ENCODE data around the gene IGFLR1. TPM values are rescaled to one million over a fixed set of nuclear protein-coding genes. Genes with fewer than 3 reads are reported as not detected.

Gene IGFLR1
- polyA plus RNA-seq, 1 donor from 2014 or later, result 4.6 TPM

DNA sequence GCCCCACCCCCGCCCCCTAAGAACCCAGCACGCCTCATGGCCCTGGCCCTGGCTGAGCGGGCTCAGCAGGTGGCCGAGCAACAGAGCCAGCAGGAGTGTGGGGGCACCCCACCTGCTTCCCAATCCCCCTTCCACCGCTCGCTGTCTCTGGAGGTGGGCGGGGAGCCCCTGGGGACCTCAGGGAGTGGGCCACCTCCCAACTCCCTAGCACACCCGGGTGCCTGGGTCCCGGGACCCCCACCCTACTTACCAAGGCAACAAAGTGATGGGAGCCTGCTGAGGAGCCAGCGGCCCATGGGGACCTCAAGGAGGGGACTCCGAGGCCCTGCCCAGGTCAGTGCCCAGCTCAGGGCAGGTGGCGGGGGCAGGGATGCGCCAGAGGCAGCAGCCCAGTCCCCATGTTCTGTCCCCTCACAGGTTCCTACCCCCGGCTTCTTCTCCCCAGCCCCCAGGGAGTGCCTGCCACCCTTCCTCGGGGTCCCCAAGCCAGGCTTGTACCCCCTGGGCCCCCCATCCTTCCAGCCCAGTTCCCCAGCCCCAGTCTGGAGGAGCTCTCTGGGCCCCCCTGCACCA, 45.1 kb upstream of the IGFLR1 start:
- H3F3A ChIP-seq (ENCODE audit: insufficient read depth, low read length, poor library complexity, severe bottlenecking), result no peaks in the 10 kb centered on the region
- H3K9ac ChIP-seq (ENCODE audit: low read length), result no peak overlapping the region
- no peaks in the 10 kb centered on the region for H3K9me3 ChIP-seq (ENCODE audit: low read length)
- no peaks in the 10 kb centered on the region for H3K36me3 ChIP-seq (ENCODE audit: insufficient read depth, low read length)
- H2AFZ ChIP-seq (ENCODE audit: low read depth, low read length), result no peak overlapping the region
- no peak overlapping the region for H3K27ac ChIP-seq (ENCODE audit: low read length)
- H3K27me3 ChIP-seq (ENCODE audit: insufficient read depth, low read depth, low read length), result no peaks in the 10 kb centered on the region
- H4K20me1 ChIP-seq (ENCODE audit: insufficient read depth), result no peaks in the 10 kb centered on the region
- TF ChIP-seq MXI1 (conservative IDR thresholded peaks at IDR 0.05; ENCODE audit: poor library complexity, severe bottlenecking), result no peak
- H3K4me2 ChIP-seq (ENCODE audit: low read length), result no peak overlapping the region
- H3K79me2 ChIP-seq (replicated peaks; ENCODE audit: insufficient read depth, low read length), result no peaks in the 10 kb centered on the region
- H3K4me3 ChIP-seq (ENCODE audit: low read length), result no peak overlapping the region
- no peaks in the 10 kb centered on the region for H3K9me2 ChIP-seq (ENCODE audit: insufficient read depth, low read length)

GRCh38 chr19:35786299-35787160, 44.3 kb upstream of the IGFLR1 start:
- no peaks in the 10 kb centered on the region for H3K27me3 ChIP-seq (ENCODE audit: insufficient read depth, low read depth, low read length)
- no peaks in the 10 kb centered on the region for H3K36me3 ChIP-seq (ENCODE audit: insufficient read depth, low read length)
- TF ChIP-seq EZH2 (IDR thresholded peaks at IDR 0.05; ENCODE audit: borderline replicate concordance, insufficient read depth, low read length, poor library complexity, severe bottlenecking) (no peak), MXI1 (conservative IDR thresholded peaks at IDR 0.05; ENCODE audit: poor library complexity, severe bottlenecking) (no peak), RAD21 (conservative IDR thresholded peaks at IDR 0.05) (no peak), EP300 (conservative IDR thresholded peaks at IDR 0.05; ENCODE audit: poor library complexity, severe bottlenecking) (no peak), POLR2AphosphoS5 (IDR thresholded peaks at IDR 0.05) (no peak), SMC3 (conservative IDR thresholded peaks at IDR 0.05; ENCODE audit: poor library complexity) (no peak), CTCF (IDR thresholded peaks at IDR 0.05; ENCODE audit: poor library complexity, severe bottlenecking) (no peak), TAF1 (IDR thresholded peaks at IDR 0.05; ENCODE audit: low read depth) (no peak)
- TF ChIP-seq, protein P1, sequence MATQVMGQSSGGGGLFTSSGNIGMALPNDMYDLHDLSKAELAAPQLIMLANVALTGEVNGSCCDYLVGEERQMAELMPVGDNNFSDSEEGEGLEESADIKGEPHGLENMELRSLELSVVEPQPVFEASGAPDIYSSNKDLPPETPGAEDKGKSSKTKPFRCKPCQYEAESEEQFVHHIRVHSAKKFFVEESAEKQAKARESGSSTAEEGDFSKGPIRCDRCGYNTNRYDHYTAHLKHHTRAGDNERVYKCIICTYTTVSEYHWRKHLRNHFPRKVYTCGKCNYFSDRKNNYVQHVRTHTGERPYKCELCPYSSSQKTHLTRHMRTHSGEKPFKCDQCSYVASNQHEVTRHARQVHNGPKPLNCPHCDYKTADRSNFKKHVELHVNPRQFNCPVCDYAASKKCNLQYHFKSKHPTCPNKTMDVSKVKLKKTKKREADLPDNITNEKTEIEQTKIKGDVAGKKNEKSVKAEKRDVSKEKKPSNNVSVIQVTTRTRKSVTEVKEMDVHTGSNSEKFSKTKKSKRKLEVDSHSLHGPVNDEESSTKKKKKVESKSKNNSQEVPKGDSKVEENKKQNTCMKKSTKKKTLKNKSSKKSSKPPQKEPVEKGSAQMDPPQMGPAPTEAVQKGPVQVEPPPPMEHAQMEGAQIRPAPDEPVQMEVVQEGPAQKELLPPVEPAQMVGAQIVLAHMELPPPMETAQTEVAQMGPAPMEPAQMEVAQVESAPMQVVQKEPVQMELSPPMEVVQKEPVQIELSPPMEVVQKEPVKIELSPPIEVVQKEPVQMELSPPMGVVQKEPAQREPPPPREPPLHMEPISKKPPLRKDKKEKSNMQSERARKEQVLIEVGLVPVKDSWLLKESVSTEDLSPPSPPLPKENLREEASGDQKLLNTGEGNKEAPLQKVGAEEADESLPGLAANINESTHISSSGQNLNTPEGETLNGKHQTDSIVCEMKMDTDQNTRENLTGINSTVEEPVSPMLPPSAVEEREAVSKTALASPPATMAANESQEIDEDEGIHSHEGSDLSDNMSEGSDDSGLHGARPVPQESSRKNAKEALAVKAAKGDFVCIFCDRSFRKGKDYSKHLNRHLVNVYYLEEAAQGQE (IDR thresholded peaks at IDR 0.05; ENCODE audit: borderline replicate concordance), result no peak
- no peaks in the 10 kb centered on the region for H3K9me2 ChIP-seq (ENCODE audit: insufficient read depth, low read length)
- no peaks in the 10 kb centered on the region for H3K79me2 ChIP-seq (replicated peaks; ENCODE audit: insufficient read depth, low read length)
- no peak overlapping the region for H3K4me3 ChIP-seq (ENCODE audit: low read length)
- H3K27ac ChIP-seq (ENCODE audit: low read length), result no peak overlapping the region
- H3K4me2 ChIP-seq (ENCODE audit: low read length), result no peak overlapping the region
- no peaks in the 10 kb centered on the region for H3K9me3 ChIP-seq (ENCODE audit: low read length)
- H2AFZ ChIP-seq (ENCODE audit: low read depth, low read length), result no peak overlapping the region
- no peaks in the 10 kb centered on the region for H4K20me1 ChIP-seq (ENCODE audit: insufficient read depth)
- H3F3A ChIP-seq (ENCODE audit: insufficient read depth, low read length, poor library complexity, severe bottlenecking), result no peaks in the 10 kb centered on the region
- no peak overlapping the region for H3K9ac ChIP-seq (ENCODE audit: low read length)
